ENCODE results near the gene C18orf32.
"Not testable (repeated sequence)": the region's sequence is repeated elsewhere in the genome, so short reads cannot be mapped to it uniquely, and the experiment has no call there.

The C18orf32 gene

GRCh38 chr18:49515516-49515915 is 28.5 kb upstream of the C18orf32 start:
- no peaks in the 10 kb centered on the region for H3K36me3 ChIP-seq (replicated peaks; ENCODE audit: insufficient read depth, low read length)
- no peak overlapping the region for H3K4me3 ChIP-seq (ENCODE audit: low read length)
- no peaks in the 10 kb centered on the region for H4K20me1 ChIP-seq (ENCODE audit: insufficient read depth, low read length)
- no peak for DNase-seq
- TF ChIP-seq CTCF (IDR thresholded peaks at IDR 0.05; ENCODE audit: low read length) (no peak), EZH2phosphoT487 (IDR thresholded peaks at IDR 0.05; ENCODE audit: low read length) (no peak), EZH2 (optimal IDR thresholded peaks at IDR 0.05; ENCODE audit: low read depth, low read length) (no peak)
- no peak overlapping the region for H3K9ac ChIP-seq (ENCODE audit: low read length)
- no peaks in the 10 kb centered on the region for H3F3A ChIP-seq (ENCODE audit: insufficient read depth, low read length)
- H3K9me2 ChIP-seq (replicated peaks; ENCODE audit: insufficient read depth, low read length) = no peaks in the 10 kb centered on the region
- H3K4me2 ChIP-seq (ENCODE audit: low read depth, low read length) = no peak overlapping the region
- H2AFZ ChIP-seq (ENCODE audit: low read length) = no peak overlapping the region
- H3K4me1 ChIP-seq (ENCODE audit: low read length) = no peaks in the 10 kb centered on the region
- H3K9me3 ChIP-seq (replicated peaks; ENCODE audit: insufficient read depth, low read length) = no peaks in the 10 kb centered on the region
- H3K27me3 ChIP-seq (replicated peaks; ENCODE audit: insufficient read depth, low read length) = no peaks in the 10 kb centered on the region
- no peaks in the 10 kb centered on the region for H3K79me2 ChIP-seq (ENCODE audit: low read length)
- H3K27ac ChIP-seq (ENCODE audit: low read length) = no peak overlapping the region

- not testable (repeated sequence) for H3K4me3 ChIP-seq (ENCODE audit: low read length); H3K4me1 ChIP-seq (ENCODE audit: low read length); H3K27me3 ChIP-seq (replicated peaks; ENCODE audit: insufficient read depth, low read length); H4K20me1 ChIP-seq (ENCODE audit: insufficient read depth, low read length); H3K79me2 ChIP-seq (ENCODE audit: low read length); H3K36me3 ChIP-seq (replicated peaks; ENCODE audit: insufficient read depth, low read length); H2AFZ ChIP-seq (ENCODE audit: low read length); H3F3A ChIP-seq (ENCODE audit: insufficient read depth, low read length); H3K9me2 ChIP-seq (replicated peaks; ENCODE audit: insufficient read depth, low read length); H3K4me2 ChIP-seq (ENCODE audit: low read depth, low read length); H3K9ac ChIP-seq (ENCODE audit: low read length); DNase-seq; H3K9me3 ChIP-seq (replicated peaks; ENCODE audit: insufficient read depth, low read length); H3K27ac ChIP-seq (ENCODE audit: low read length)
These were observed 28.0 kb upstream of the C18orf32 start for GRCh38 chr18:49515003-49515402.

GRCh38 chr18:49514577-49514976 is 27.5 kb upstream of the C18orf32 start:
- Histone ChIP-seq H3K9me3 (replicated peaks; ENCODE audit: insufficient read depth, low read length) (no peaks in the 10 kb centered on the region), H3K36me3 (replicated peaks; ENCODE audit: insufficient read depth, low read length) (no peaks in the 10 kb centered on the region), H2AFZ (ENCODE audit: low read length) (no peak overlapping the region), H3K4me3 (ENCODE audit: low read length) (no peak overlapping the region), H3F3A (ENCODE audit: insufficient read depth, low read length) (no peaks in the 10 kb centered on the region), H3K79me2 (ENCODE audit: low read length) (no peaks in the 10 kb centered on the region), H3K4me1 (ENCODE audit: low read length) (no peaks in the 10 kb centered on the region), H3K27me3 (replicated peaks; ENCODE audit: insufficient read depth, low read length) (no peaks in the 10 kb centered on the region), H3K9ac (ENCODE audit: low read length) (no peak overlapping the region), H3K27ac (ENCODE audit: low read length) (no peak overlapping the region), H3K4me2 (ENCODE audit: low read depth, low read length) (no peak overlapping the region), H4K20me1 (ENCODE audit: insufficient read depth, low read length) (no peaks in the 10 kb centered on the region), H3K9me2 (replicated peaks; ENCODE audit: insufficient read depth, low read length) (no peaks in the 10 kb centered on the region)
- DNase-seq = no peak
- TF ChIP-seq EZH2phosphoT487 (IDR thresholded peaks at IDR 0.05; ENCODE audit: low read length) (no peak), CTCF (IDR thresholded peaks at IDR 0.05; ENCODE audit: low read length) (no peak), EZH2 (optimal IDR thresholded peaks at IDR 0.05; ENCODE audit: low read depth, low read length) (no peak)

- H3F3A ChIP-seq (ENCODE audit: insufficient read depth, low read length); H3K9me3 ChIP-seq (replicated peaks; ENCODE audit: insufficient read depth, low read length); H2AFZ ChIP-seq (ENCODE audit: low read length); H3K27me3 ChIP-seq (replicated peaks; ENCODE audit: insufficient read depth, low read length); H3K27ac ChIP-seq (ENCODE audit: low read length); H3K79me2 ChIP-seq (ENCODE audit: low read length); H3K4me3 ChIP-seq (ENCODE audit: low read length); H3K4me1 ChIP-seq (ENCODE audit: low read length); DNase-seq; H3K9ac ChIP-seq (ENCODE audit: low read length); H4K20me1 ChIP-seq (ENCODE audit: insufficient read depth, low read length); H3K9me2 ChIP-seq (replicated peaks; ENCODE audit: insufficient read depth, low read length); H3K4me2 ChIP-seq (ENCODE audit: low read depth, low read length); H3K36me3 ChIP-seq (replicated peaks; ENCODE audit: insufficient read depth, low read length): not testable (repeated sequence)
These were observed 25.8 kb upstream of the C18orf32 start for GRCh38 chr18:49512876-49513275.

Measured in MM.1S (cell line).